HG03521 (cell line): Measurements from ENCODE around the gene CENPW.

ENCODE experiments used
- ATAC-seq: cut with Tn5 transposase; IDR thresholded peaks from one replicate; pipeline ENCODE4 v1.9.1; 2021; ENCODE audit warnings: mild to moderate bottlenecking, moderate library complexity; ENCODE audit not compliant: unreplicated experiment

CENPW gene

DNA sequence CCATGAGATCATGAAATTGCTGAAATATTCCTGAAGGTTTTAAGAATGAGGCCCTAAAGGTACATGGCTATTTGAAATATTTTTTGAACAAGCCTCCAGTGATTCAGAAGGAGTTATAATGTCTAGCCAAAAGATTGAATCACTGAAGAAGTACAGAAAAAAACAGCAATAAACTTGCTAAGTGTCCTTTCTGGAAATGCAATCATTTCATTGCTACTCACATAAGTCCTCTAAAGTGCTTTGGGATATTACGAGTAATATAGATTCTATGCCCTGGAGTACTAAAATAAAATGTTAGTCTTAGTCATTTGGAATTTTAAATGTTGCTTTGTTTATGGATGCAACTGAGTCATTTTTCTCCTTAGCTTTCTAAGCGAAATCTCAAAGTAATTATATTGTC is 32.7 kb downstream of the CENPW start:
- ATAC-seq, result no peak

- ATAC-seq, result no peak
Observed at GRCh38 chr6:126373344-126373743, 33.4 kb downstream of the CENPW start.

- ATAC-seq, result no peak
Observed at GRCh38 chr6:126374372-126374771, 34.5 kb downstream of the CENPW start.

- ATAC-seq, result no peak
Observed at GRCh38 chr6:126376682-126377081, 36.8 kb downstream of the CENPW start.

GRCh38 chr6:126377594-126378153 is 37.8 kb downstream of the CENPW start:
- ATAC-seq, result no peak

- no peak for ATAC-seq
Observed at GRCh38 chr6:126380072-126380583, 40.2 kb downstream of the CENPW start.

DNA sequence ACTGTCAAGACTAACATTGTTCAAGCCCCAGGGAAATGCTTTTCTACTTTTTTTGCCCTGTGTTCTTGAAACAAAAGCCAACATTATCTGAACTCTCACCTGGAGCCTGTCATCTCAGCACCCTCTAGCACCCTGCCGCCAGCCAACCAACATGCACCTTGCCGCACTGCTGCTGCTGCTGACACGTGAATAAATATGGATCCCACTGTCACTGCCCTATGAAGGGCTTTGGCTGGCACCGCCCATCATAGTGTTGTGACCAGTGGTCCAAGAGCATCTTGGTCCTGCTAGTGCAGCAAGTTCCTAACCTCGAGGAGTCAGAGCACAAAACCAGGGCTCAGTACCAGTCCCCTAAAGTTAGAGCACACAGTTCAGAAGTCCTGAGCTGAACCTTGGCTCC is 41.6 kb downstream of the CENPW start:
- no peak for ATAC-seq

GRCh38 chr6:126383203-126383602 is 43.3 kb downstream of the CENPW start:
- no peak for ATAC-seq

- ATAC-seq, result no peak
Observed at GRCh38 chr6:126385536-126385935, 45.6 kb downstream of the CENPW start.

DNA sequence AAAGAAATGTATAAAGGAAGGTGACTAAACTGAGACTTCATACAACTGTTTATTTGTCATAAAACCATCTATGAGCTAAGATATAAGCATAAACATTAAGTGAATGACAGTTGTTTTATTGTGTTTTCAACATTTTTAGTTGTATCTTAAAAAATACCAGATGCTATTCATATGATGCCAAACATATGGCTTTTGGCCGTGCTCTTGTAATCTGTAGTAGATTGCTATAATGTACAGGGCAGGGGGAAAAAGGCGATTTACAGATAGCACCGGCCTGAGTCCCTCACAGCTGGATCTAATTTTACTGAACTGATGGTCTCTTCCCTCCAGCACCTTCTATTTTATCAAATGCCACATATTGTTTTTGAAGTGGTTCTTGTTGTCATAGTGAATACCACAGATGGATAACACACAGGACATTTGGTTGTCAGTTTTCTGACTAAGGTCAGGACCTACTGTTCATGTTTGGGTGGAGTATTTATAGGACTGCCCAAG is 48.2 kb downstream of the CENPW start:
- no peak for ATAC-seq

GRCh38 chr6:126396131-126396530 is 56.2 kb downstream of the CENPW start:
- ATAC-seq, result no peak
